Mammary epithelial cell (primary cell): ENCODE measurements around the gene MAP7D3.

Experiments used
- EZH2 ChIP-seq: IDR thresholded peaks from 2 replicates; pipeline ENCODE4 v1.6.1; 2012; ENCODE audit warnings: low read length, inconsistent platforms, borderline replicate concordance
- TF ChIP-seq, protein P1 (sequence below), 2 donors: IDR thresholded peaks in 1 of 2; conservative IDR thresholded peaks in 1 of 2; 2 replicates each; pipeline ENCODE4 v1.5.1; 2011 to 2012; ENCODE audit warnings: inconsistent platforms in 2 of 2, low read length in 2 of 2, mild to moderate bottlenecking in 2 of 2, control low read depth in 1 of 2, low read depth in 1 of 2; ENCODE audit not compliant: insufficient read depth in 1 of 2; ENCODE audit errors: extremely low read depth in 1 of 2

DNA sequence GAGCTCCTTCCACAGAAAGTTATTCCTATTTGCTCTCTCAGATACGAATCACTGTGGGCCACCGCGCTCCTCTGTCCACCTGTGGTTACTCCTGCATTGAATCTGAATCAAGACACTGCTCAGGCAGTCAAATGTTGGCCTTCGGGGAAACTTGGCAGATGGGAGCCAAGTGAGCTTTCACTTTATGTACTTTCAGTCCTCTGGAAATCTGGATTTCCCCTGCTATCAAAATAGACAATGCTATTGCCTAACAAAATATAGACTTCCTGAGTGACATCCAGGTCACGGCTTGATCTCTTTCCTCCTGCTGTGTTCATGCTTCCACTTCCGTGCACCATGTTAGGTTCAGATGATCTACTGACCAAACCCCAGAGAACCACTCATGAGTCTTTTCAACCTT, 60.0 kb downstream of the MAP7D3 start:
- TF ChIP-seq, protein P1, sequence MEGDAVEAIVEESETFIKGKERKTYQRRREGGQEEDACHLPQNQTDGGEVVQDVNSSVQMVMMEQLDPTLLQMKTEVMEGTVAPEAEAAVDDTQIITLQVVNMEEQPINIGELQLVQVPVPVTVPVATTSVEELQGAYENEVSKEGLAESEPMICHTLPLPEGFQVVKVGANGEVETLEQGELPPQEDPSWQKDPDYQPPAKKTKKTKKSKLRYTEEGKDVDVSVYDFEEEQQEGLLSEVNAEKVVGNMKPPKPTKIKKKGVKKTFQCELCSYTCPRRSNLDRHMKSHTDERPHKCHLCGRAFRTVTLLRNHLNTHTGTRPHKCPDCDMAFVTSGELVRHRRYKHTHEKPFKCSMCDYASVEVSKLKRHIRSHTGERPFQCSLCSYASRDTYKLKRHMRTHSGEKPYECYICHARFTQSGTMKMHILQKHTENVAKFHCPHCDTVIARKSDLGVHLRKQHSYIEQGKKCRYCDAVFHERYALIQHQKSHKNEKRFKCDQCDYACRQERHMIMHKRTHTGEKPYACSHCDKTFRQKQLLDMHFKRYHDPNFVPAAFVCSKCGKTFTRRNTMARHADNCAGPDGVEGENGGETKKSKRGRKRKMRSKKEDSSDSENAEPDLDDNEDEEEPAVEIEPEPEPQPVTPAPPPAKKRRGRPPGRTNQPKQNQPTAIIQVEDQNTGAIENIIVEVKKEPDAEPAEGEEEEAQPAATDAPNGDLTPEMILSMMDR (conservative IDR thresholded peaks at IDR 0.05 in 1 of 2, IDR thresholded peaks at IDR 0.05 in 1 of 2; ENCODE audit: extremely low read depth in 1 of 2, insufficient read depth in 1 of 2, low read depth in 1 of 2, low read length in 2 of 2), result no peak
- TF ChIP-seq EZH2, result no peak
